Left renal pelvis (tissue), 4 donors: Measurements from ENCODE around the gene OR7C1. TPM values are rescaled to one million over a fixed set of nuclear protein-coding genes. Genes with fewer than 3 reads are reported as not detected.
"Not testable (repeated sequence)": the region's sequence is repeated elsewhere in the genome, so short reads cannot be mapped to it uniquely, and the experiment has no call there.

Source experiments
- DNase-seq, 4 donors: peaks; one replicate each; pipeline ENCODE4 v3.0.0-alpha.2; 2013; ENCODE audit warnings: low read depth in 4 of 4, low spot score in 3 of 4
- polyA plus RNA-seq, 4 donors: library from polyadenylated mRNA; unstranded; fragments of 120-200 nt; gene quantifications; one replicate each; pipeline ENCODE4 v1.2.1, GENCODE V29; 2013; ENCODE audit not compliant: insufficient read length in 4 of 4

Gene OR7C1
- polyA plus RNA-seq: under 1 TPM; 0.07 to 0.59 (median 0.18) TPM

- DNase-seq: peak; percentile 18 to 57 (median 34)
These were observed at the start of gene OR7C1, which contains the start of gene OR7A5 for GRCh38 chr19:14835011-14835410. Gene OR7C1 (minus strand): TSS chr19:14835185. CDS start chr19:14800136, 35,049 bp downstream. Gene OR7A5 (minus strand): TSS chr19:14835185. CDS start chr19:14828241, 6,944 bp downstream.

GRCh38 chr19:14871619-14872230 is 36.7 kb upstream of the OR7C1 start:
- no peak for DNase-seq

GRCh38 chr19:14868497-14868896 is 33.5 kb upstream of the OR7C1 start:
- DNase-seq: no peak

DNA sequence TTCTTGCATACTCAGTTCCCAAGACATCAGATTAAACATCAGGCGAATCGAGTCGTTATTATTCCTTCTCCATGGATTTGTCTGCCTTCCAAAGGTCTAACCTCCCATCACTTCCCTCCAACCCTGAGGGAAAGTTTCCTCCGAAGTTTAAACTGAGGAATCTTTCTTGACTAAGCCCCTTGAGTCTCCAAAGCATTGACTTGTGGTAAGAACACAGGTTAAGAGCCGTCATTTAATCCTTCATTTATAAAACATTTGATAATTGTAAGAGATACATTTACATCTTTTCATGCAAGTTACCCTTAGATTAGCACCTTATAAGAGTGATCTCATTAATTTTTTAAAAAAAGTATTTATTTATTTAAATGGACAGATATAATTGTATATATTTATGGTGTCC is 13.8 kb upstream of the OR7C1 start, which contains the start of gene OR7A10:
OR7A10 (minus strand) TSS at position 101 of the 400 bp plus-strand sequence. CDS start 7,045 bp downstream, outside the sequence.
- DNase-seq: no peak

- peak in 1 of 4 donors; percentile 15 for DNase-seq
These were observed 8.6 kb upstream of the OR7C1 start for GRCh38 chr19:14843578-14843977.

DNA sequence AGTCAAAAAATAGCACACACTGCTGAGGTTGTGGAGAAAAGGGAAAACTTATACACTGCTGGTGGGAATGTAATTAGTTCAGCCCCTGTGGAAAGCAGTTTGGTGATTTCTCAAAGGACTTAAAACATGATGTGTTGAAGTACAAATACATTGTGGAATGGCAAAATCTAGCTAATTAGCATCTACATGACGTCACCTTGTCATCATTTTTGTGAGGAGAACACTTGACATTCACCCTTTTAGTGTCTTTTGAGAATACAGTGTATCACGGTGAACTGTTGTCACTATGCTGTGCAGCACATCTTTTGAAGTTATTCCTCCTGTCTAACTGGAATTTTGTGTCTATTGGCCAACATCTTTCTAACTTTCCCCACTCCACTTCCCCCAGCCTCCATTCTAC is 8.2 kb upstream of the OR7C1 start:
- no peak for DNase-seq

DNA sequence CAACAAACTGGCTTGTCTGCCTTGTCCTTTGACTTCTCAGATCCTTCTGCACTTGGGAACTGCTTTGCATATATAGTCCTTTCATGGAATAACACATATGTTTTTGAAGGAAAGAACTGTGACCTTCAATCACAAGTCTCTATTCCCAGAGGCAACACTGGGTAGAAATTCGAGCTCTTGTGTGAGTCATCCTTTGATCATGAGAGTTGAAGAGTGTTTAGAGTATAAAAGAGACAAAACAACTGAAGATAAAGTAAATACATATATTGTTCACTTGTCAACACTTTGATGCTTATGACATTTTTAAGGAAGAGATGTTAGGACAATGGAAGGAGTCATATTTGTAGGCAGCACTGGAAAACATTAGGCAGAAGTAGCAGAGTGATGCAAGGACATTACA is 5.2 kb upstream of the OR7C1 start:
- DNase-seq: no peak

DNA sequence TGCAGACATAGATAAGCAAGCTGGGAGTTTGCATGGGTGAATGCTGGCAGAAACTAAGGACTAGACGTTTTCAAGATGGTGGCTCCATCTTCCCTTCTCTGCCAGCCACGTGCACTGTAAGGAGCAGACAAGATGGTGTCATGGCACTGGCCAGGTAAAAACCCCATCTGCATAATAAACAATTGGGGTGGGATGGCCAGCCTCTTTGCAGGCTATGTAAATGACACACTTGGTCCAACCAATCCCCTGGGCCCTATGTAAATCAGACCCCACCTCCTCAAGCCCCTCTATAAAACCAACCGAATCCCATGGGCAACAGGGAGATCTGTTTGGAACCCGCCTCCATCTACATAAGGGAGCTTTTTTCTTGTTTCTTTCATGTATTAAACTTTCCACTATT is 2.4 kb upstream of the OR7C1 start:
- no peak for DNase-seq

DNA sequence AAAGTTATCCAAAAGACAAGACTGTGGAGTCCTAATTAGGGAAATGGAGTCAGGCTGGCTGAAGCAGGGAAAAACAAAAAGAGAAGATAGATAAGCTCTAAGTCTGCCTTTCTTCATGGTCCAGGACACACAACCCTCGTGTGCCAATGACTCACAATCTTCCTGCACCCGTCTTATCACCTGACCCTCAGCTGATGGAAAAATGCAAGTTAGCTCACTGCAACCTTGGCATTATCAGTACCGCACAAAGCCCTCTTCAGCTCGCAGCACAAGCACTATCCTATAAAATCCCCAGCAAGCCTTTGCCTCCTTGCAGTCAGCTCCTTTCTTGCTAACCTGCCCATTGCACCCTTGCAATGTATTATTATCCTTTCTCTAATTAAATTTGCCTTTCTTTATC is 4.3 kb downstream of the OR7C1 start:
- DNase-seq: no peak

DNA sequence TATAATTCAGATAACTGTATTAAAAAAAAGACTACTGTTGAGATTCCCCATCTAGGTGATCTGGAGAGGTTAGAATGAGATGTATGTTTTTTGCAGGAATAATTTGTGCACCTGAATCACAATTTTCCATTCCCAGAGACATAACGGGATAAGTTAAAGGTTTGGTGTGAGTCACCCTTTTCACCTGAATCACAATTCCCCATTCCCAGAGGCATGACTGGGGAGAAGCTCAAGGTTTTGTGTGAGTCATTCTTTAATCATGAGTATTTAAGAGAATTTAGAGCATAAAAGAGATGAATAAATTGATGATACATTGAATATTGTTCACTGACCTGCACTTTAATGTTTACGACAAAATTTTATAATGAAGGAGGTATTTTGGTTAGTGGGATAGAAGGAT is 9.0 kb downstream of the OR7C1 start:
- DNase-seq: no peak

GRCh38 chr19:14821937-14822336 is 13.0 kb downstream of the OR7C1 start:
- DNase-seq: no peak

DNA sequence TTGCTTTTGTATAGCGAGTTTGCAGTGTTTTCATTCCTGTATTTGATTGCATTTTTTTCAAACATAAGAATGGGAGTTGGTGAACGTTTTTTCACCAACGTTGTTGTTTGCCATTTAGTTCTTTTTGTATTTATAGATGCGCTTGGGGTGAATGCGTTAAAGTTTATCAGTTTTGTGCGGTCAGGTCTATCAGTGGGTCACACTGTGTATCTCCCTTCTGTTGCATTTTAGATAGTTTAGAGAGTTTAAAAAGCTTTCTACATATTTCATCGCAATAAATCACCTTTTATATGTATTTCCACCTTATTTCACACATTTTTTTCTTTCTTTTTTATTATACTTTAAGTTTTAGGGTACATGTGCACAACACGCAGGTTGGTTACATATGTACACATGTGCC is 16.4 kb downstream of the OR7C1 start:
- no peak for DNase-seq

- DNase-seq: no peak
These were observed 17.9 kb downstream of the OR7C1 start for GRCh38 chr19:14817052-14817451.

DNA sequence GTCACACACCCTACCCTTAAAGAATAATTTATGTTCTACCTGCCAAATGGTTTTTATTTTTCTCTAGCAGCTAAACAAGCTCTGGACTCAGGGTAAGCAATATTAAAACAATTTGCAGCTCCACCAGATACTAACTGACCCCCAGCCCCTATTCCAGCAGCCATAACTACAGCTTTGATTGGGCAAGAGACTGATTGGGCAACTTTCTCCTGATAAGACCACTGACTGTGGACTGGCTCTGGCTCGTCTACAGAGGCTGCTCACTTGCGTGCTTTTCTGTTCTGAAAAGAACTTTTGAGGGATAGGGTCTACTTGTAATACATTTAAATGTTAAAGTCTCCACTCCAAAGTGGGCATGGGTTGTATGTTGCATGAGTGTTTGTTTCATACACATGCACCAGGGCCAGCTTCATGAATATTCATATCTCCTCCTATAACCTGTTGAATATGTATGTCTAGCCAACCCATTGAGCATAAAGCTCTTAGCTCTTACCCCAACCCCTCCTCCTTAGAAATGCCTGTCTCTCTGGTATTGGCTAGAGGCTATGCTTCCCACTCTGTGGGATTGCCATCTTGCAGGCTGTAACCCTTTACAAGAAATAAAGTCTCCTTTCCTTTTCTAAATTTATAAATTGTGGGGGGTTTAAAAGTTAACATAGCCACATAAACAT is 19.9 kb downstream of the OR7C1 start:
- no peak for DNase-seq

GRCh38 chr19:14809272-14810057 is 25.5 kb downstream of the OR7C1 start:
- DNase-seq: no peak

DNA sequence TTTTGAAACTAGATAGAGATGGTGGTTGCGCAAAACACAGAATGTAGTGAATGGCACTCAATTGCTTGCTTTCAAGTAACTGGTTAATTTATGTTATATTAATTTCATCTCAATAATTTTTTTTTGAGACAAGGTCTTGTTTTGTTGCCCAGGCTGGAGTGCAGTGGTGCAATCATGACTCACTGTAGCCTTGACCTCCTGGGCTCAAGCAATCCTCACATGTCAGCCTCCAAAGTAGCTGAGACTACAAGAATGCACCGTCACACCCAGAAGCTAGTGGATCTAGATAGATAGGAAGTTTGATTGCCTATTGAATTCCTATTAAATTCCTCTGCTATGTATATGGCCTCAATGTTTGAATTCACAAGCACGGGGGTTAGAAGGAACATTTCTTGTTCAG is 30.2 kb downstream of the OR7C1 start:
- DNase-seq: no peak

GRCh38 chr19:14798760-14799159 is 36.2 kb downstream of the OR7C1 start:
- no peak for DNase-seq

DNA sequence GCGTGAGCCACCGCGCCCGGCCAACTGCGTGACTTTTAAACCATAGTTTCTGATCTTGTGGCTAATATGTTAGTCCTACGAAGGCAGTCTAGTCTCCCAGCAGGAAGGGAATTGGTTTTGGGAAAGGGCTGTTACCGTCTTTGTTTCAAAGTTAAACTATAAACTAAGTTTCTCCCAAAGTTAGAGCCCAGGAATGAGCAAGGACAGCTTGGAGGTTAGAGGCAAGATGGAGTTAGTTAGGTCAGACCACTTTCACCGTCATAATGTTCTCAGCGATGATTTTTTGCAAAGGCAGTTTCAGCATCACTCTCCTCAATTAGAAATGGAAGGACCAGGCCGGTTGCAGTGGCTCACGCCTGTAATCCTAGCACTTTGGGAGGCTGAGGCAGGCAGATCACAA is 39.0 kb downstream of the OR7C1 start:
- no peak for DNase-seq

DNA sequence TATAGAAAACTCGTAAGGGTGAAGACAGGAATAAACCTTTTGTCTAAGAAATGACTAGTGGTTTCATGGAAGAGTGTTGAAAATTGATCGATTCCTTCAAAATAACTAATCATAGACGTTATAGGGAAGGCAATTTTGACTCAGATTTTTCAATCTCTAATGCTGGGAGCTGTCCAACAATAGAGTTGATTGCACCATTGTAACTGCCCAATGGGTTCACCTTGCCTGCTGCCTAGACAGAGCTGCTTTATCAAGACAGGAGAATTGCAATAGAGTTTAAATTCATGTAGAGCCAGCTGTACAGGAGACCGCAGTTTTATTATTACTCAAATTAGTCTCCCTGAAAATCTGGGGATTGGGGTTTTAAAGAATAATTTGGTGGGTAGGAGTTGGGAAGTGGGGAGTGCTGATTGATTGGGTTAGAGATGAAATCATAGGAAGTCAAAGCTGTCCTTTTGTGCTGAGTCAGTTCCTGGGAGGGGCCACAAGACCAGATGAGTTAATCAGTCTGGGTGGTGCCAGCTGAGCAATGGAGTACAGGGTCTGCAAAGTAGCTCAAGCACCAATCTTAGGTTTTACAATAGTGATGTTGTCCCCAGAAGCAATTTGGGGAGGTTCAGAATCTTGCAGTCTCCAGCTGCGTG is 39.8 kb downstream of the OR7C1 start:
- no peak for DNase-seq

GRCh38 chr19:14792250-14792649 is 42.7 kb downstream of the OR7C1 start:
- DNase-seq: not testable (repeated sequence)

DNA sequence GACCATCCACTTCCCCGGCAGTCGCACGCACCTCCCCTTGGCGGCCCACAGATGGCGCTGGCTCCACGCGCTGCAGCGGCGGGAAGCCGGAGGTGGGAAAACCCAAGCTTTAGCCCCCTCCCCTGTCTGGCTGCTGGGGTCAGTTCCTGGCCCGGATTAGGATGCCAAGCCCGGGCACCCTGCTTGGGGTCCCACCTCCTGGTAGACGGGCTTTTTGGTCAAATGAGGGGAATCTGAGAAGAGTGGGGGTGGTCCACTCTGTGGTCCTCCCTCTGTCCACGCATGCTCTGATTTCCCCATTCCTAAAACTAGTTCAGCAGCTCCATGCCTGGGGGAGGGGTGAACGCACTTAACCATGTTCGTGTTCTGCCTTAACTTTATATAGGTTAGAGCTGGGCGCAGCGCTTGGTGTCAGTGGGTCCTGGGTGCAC is 48.5 kb downstream of the OR7C1 start:
- no peak for DNase-seq
